Epithelial cell of prostate (primary cell): ENCODE measurements around the gene BUD31.
"Not testable (repeated sequence)": the region's sequence is repeated elsewhere in the genome, so short reads cannot be mapped to it uniquely, and the experiment has no call there.

ENCODE experiments used
- DNase-seq: peaks from one replicate; pipeline ENCODE4 v3.0.0-alpha.2; 2011; ENCODE audit warnings: low read depth, low spot score
- H3K27ac ChIP-seq: fragments of 450-650 bp; 2 replicates; pipeline ENCODE4 v1.5.1; 2017; ENCODE audit warnings: mild to moderate bottlenecking

Gene BUD31

GRCh38 chr7:99396418-99397296, 12.1 kb upstream of the BUD31 start:
- no peak for DNase-seq
- H3K27ac ChIP-seq, result no peak overlapping the region

- peak overlapping the region; percentile 4 for H3K27ac ChIP-seq
- DNase-seq, result no peak
Observed at GRCh38 chr7:99397297-99397983, 11.3 kb upstream of the BUD31 start.

- H3K27ac ChIP-seq, result no peak overlapping the region
- DNase-seq, result no peak
Observed at GRCh38 chr7:99398891-99399445, 9.8 kb upstream of the BUD31 start.

- no peak overlapping the region for H3K27ac ChIP-seq
- DNase-seq, result no peak
Observed at GRCh38 chr7:99399597-99399996, 9.2 kb upstream of the BUD31 start.

GRCh38 chr7:99402854-99403253, 5.9 kb upstream of the BUD31 start:
- H3K27ac ChIP-seq, result no peak overlapping the region
- DNase-seq, result no peak

- DNase-seq, result no peak
- no peak overlapping the region for H3K27ac ChIP-seq
Observed at GRCh38 chr7:99403764-99404163, 5.0 kb upstream of the BUD31 start.

- DNase-seq, result no peak
- H3K27ac ChIP-seq, result no peak overlapping the region
Observed at GRCh38 chr7:99404235-99404976, 4.4 kb upstream of the BUD31 start.

- DNase-seq, result no peak
- no peak overlapping the region for H3K27ac ChIP-seq
Observed at GRCh38 chr7:99404977-99405320, 3.8 kb upstream of the BUD31 start.

GRCh38 chr7:99406557-99406956, 2.2 kb upstream of the BUD31 start:
- DNase-seq, result no peak
- H3K27ac ChIP-seq, result no peak overlapping the region

GRCh38 chr7:99407872-99408378, 844 bp upstream of the BUD31 start:
- DNase-seq, result no peak
- H3K27ac ChIP-seq, result peak overlapping the region; percentile 97

- DNase-seq, result no peak
- H3K27ac ChIP-seq, result peak overlapping the region; percentile 97
Observed at GRCh38 chr7:99409192-99409572, 413 bp downstream of the BUD31 start.

- H3K27ac ChIP-seq, result peak overlapping the region; percentile 97
- no peak for DNase-seq
Observed at GRCh38 chr7:99409806-99410205, 1.0 kb downstream of the BUD31 start.

GRCh38 chr7:99410635-99411034, 1.9 kb downstream of the BUD31 start:
- no peak for DNase-seq
- H3K27ac ChIP-seq, result no peak overlapping the region

GRCh38 chr7:99415513-99416127, 6.9 kb downstream of the BUD31 start:
- DNase-seq, H3K27ac ChIP-seq: not testable (repeated sequence)

GRCh38 chr7:99418260-99418659, 9.5 kb downstream of the BUD31 start:
- no peak overlapping the region for H3K27ac ChIP-seq
- DNase-seq, result no peak

- no peak overlapping the region for H3K27ac ChIP-seq
- no peak for DNase-seq
Observed at GRCh38 chr7:99419323-99420021, 10.7 kb downstream of the BUD31 start.

- no peak overlapping the region for H3K27ac ChIP-seq
- DNase-seq, result no peak
Observed at GRCh38 chr7:99420213-99420612, 11.4 kb downstream of the BUD31 start.

GRCh38 chr7:99420986-99421385, 12.2 kb downstream of the BUD31 start:
- no peak overlapping the region for H3K27ac ChIP-seq
- no peak for DNase-seq

- no peak overlapping the region for H3K27ac ChIP-seq
- DNase-seq, result no peak
Observed at GRCh38 chr7:99422186-99422585, 13.4 kb downstream of the BUD31 start.

- H3K27ac ChIP-seq, result no peak overlapping the region
- no peak for DNase-seq
Observed at GRCh38 chr7:99422625-99423024, 13.9 kb downstream of the BUD31 start.
